ENCODE measurements around the gene AGBL3. TPM values are rescaled to one million over a fixed set of nuclear protein-coding genes. Genes with fewer than 3 reads are reported as not detected.

AGBL3 gene
- 1.1 and 1.2 TPM in 2 replicates for total RNA-seq (2014; rRNA removed; shearing (Covaris generic))
- polyA plus RNA-seq (2015; cell fraction: cytosol; rRNA removed), result 0.42 and 0.62 TPM in 2 replicates
- 2.2 and 2.8 TPM in 2 replicates for polyA plus RNA-seq (2015; cell fraction: nucleus; rRNA removed)

GRCh38 chr7:134986363-134987251 is at the start of gene AGBL3:
TSS of gene AGBL3 (plus strand) at chr7:134986508. CDS start at chr7:134987934, 1,426 bp downstream.
- peak; percentile 94 for DNase-seq (ENCODE audit: low read depth)

- no peak for DNase-seq (ENCODE audit: low read depth)
Measured at GRCh38 chr7:134936893-134937510, 49.3 kb upstream of the AGBL3 start.

GRCh38 chr7:134938141-134938540 is 48.2 kb upstream of the AGBL3 start:
- no peak for DNase-seq (ENCODE audit: low read depth)

GRCh38 chr7:134939136-134939535 is 47.2 kb upstream of the AGBL3 start:
- no peak for DNase-seq (ENCODE audit: low read depth)

GRCh38 chr7:134940729-134941128 is 45.6 kb upstream of the AGBL3 start:
- no peak for DNase-seq (ENCODE audit: low read depth)

- DNase-seq (ENCODE audit: low read depth), result peak; percentile 69
Measured at GRCh38 chr7:134941185-134941900, 45.0 kb upstream of the AGBL3 start.

GRCh38 chr7:134941952-134942351 is 44.4 kb upstream of the AGBL3 start:
- DNase-seq (ENCODE audit: low read depth), result no peak

GRCh38 chr7:134942690-134943466 is 43.4 kb upstream of the AGBL3 start:
- no peak for DNase-seq (ENCODE audit: low read depth)

- peak; percentile 28 for DNase-seq (ENCODE audit: low read depth)
Measured at GRCh38 chr7:134943785-134944400, 42.4 kb upstream of the AGBL3 start.

- DNase-seq (ENCODE audit: low read depth), result no peak
Measured at GRCh38 chr7:134945691-134946090, 40.6 kb upstream of the AGBL3 start.

- no peak for DNase-seq (ENCODE audit: low read depth)
Measured at GRCh38 chr7:134946260-134946659, 40.0 kb upstream of the AGBL3 start.

GRCh38 chr7:134947329-134947728 is 39.0 kb upstream of the AGBL3 start:
- DNase-seq (ENCODE audit: low read depth), result no peak

GRCh38 chr7:134947831-134948230 is 38.5 kb upstream of the AGBL3 start:
- DNase-seq (ENCODE audit: low read depth), result no peak

- no peak for DNase-seq (ENCODE audit: low read depth)
Measured at GRCh38 chr7:134948246-134948645, 38.1 kb upstream of the AGBL3 start.

- DNase-seq (ENCODE audit: low read depth), result no peak
Measured at GRCh38 chr7:134948736-134949135, 37.6 kb upstream of the AGBL3 start.

GRCh38 chr7:134949171-134949570 is 37.1 kb upstream of the AGBL3 start:
- DNase-seq (ENCODE audit: low read depth), result no peak

GRCh38 chr7:134954197-134955082 is 31.9 kb upstream of the AGBL3 start:
- DNase-seq (ENCODE audit: low read depth), result peak; percentile 8

- no peak for DNase-seq (ENCODE audit: low read depth)
Measured at GRCh38 chr7:134957005-134957404, 29.3 kb upstream of the AGBL3 start.

- DNase-seq (ENCODE audit: low read depth), result no peak
Measured at GRCh38 chr7:134959810-134960209, 26.5 kb upstream of the AGBL3 start.
